Transverse colon (tissue), 3 donors: ENCODE data around the gene RNASE1.

Source experiments
- CTCF ChIP-seq, 5 experiments: fragments of 200-600 bp in 3 of 5; fragments of 450-650 bp in 2 of 5; sonication (generic) in 3 of 5; IDR thresholded peaks; 1 replicate in 2 of 5; 2 replicates in 3 of 5; pipeline ENCODE4 v1.5.1; 2016 to 2017; ENCODE audit warnings: antibody characterized with exemption in 5 of 5, inconsistent platforms in 3 of 5, mild to moderate bottlenecking in 2 of 5, moderate library complexity in 1 of 5
- EP300 ChIP-seq: sonication (generic); formaldehyde crosslinking; IDR thresholded peaks from one replicate; pipeline ENCODE4 v1.6.1; 2017; ENCODE audit warnings: antibody characterized with exemption, low read depth

GRCh38 chr14:20798318-20798717, 4.3 kb downstream of the RNASE1 start:
- TF ChIP-seq EP300 (no peak), CTCF (IDR thresholded peaks at IDR 0.05) (no peak)
